Erythroblast (primary cell): ENCODE data around the gene ELANE.

Source experiments
- GATA1 ChIP-seq: IDR thresholded peaks from 2 replicates; pipeline ENCODE4 v1.6.1; 2011; ENCODE audit warnings: low read depth, mild to moderate bottlenecking, control low read depth, low read length, moderate library complexity
- POLR2A ChIP-seq: IDR thresholded peaks from 2 replicates; pipeline ENCODE4 v1.6.1; 2011; ENCODE audit warnings: mild to moderate bottlenecking, low read length

DNA sequence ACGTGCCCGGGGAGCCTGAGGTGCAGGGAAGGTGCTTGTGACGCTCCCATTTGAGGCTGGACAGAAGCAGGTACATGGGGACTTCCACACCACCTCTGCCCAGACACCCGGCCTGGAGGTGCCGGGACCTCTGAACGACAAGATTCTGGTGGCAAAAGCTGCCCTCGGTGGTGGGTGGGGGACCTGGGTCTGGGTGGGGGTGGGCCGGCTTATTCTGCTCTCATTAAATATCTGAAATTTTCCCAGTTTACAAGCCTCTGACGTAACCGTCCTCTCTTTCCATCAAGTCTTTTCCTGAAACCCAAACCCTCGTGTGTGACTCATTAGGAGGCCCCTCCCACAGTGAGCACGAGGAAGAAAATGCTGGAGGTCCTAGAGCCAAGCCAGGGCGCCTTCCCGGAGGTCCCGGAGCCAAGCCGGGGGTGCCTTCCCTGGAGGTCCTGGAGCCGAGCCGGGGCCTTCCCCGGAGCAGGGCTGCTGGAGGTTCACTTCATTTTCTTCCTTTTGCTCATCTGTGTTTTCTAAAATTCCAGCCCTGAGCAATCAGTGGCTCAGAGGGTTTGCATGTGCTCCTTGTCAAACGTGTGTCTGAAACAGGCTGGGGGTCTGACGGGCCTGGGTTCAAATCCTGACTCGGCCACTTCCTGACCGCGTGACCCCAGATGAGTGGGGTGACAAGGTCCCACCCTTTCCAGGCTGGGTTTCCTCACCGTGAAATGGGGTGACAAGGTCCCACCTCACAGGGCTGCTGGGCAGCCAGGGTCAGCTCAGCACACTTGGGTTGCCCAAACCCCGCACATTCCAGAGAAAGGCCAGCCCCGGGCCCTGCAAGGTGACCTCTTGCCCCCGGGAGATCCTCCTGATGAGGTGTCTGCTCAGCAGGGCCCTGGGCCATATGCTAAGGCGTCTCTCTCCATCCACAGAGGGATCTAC lies 17.4 kb downstream of the ELANE start:
- TF ChIP-seq POLR2A = no peak
- no peak for TF ChIP-seq GATA1
